SK-N-SH (cell line): Measurements from ENCODE around the gene PSTPIP2. TPM values are rescaled to one million over a fixed set of nuclear protein-coding genes. Genes with fewer than 3 reads are reported as not detected.

Source experiments
- CTCF ChIA-PET: fragments of 300-600, 350-600 bp; formaldehyde crosslinking; extraction: SDS; loops from one replicate; lab custom pipeline; 2021; lab: Yijun Ruan, JAX
- POLR2A ChIA-PET: fragments of 350-600 bp; sonication (Branson Sonifier 250); formaldehyde crosslinking; extraction: SDS; loops from one replicate; lab custom pipeline; 2020; ENCODE audit warnings: antibody characterized with exemption, inconsistent platforms; lab: Yijun Ruan, JAX
- DNase-seq: peaks from one replicate; pipeline ENCODE4 v3.0.0; 2012
- H2AFZ ChIP-seq: fragments of 200-600 bp; sonication (generic); 2 replicates; pipeline ENCODE4 v1.8.1; 2016; ENCODE audit warnings: antibody characterized with exemption, mild to moderate bottlenecking, low read depth
- H3F3A ChIP-seq: fragments of 200-600 bp; sonication (generic); replicated peaks from 2 replicates; pipeline ENCODE3; 2016; ENCODE audit warnings: antibody characterized with exemption, mild to moderate bottlenecking; ENCODE audit not compliant: insufficient read depth
- H3K27ac ChIP-seq, 2 experiments: fragments of 200-500 bp in 1 of 2; fragments of 200-600 bp in 1 of 2; sonication (Bioruptor generic) in 1 of 2; sonication (generic), shearing (Covaris generic) in 1 of 2; 2 replicates each; pipeline versions ENCODE4 v1.5.1 to v1.6.1; 2014 to 2016; ENCODE audit warnings: low read depth in 2 of 2, inconsistent platforms in 1 of 2, low read length in 1 of 2, mild to moderate bottlenecking in 1 of 2, mixed read lengths in 1 of 2
- H3K27me3 ChIP-seq: fragments of 200-600 bp; sonication (generic), shearing (Covaris generic); 2 replicates; pipeline ENCODE4 v1.6.1; 2016; ENCODE audit warnings: mixed run types; ENCODE audit not compliant: insufficient read depth
- H3K36me3 ChIP-seq, 2 experiments: fragments of 200-500 bp in 1 of 2; fragments of 200-600 bp in 1 of 2; sonication (Bioruptor generic) in 1 of 2; sonication (generic) in 1 of 2; replicated peaks in 1 of 2; 2 replicates each; pipeline versions ENCODE3 to v1.5.1; 2014 to 2016; ENCODE audit warnings: low read length in 1 of 2, mild to moderate bottlenecking in 1 of 2; ENCODE audit not compliant: insufficient read depth in 2 of 2, control insufficient read depth in 1 of 2
- H3K4me1 ChIP-seq, 2 experiments: fragments of 200-500 bp in 1 of 2; fragments of 200-600 bp in 1 of 2; sonication (Bioruptor generic) in 1 of 2; sonication (generic), shearing (Covaris generic) in 1 of 2; 2 replicates each; pipeline versions ENCODE4 v1.5.1 to v1.6.1; 2014 to 2016; ENCODE audit warnings: low read depth in 1 of 2, low read length in 1 of 2, mixed run types in 1 of 2; ENCODE audit not compliant: insufficient read depth in 2 of 2, control insufficient read depth in 1 of 2
- H3K4me2 ChIP-seq: fragments of 200-600 bp; sonication (generic), shearing (Covaris generic); 2 replicates; pipeline ENCODE4 v1.6.1; 2017; ENCODE audit warnings: mixed run types
- H3K4me3 ChIP-seq, 2 experiments: fragments of 200-500 bp in 1 of 2; fragments of 200-600 bp in 1 of 2; sonication (Bioruptor generic) in 1 of 2; sonication (generic), shearing (Covaris generic) in 1 of 2; 2 replicates each; pipeline versions ENCODE4 v1.5.1 to v1.8.1; 2014 to 2016; ENCODE audit warnings: low read depth in 2 of 2, inconsistent platforms in 1 of 2, low read length in 1 of 2, mild to moderate bottlenecking in 1 of 2, mixed read lengths in 1 of 2, moderate library complexity in 1 of 2
- H3K79me2 ChIP-seq: fragments of 200-600 bp; sonication (generic); 2 replicates; pipeline ENCODE4 v1.8.1; 2017; ENCODE audit warnings: mild to moderate bottlenecking; ENCODE audit not compliant: insufficient read depth
- H3K9ac ChIP-seq: fragments of 200-600 bp; sonication (generic); 2 replicates; pipeline ENCODE4 v1.6.1; 2017; ENCODE audit warnings: mixed run types
- H3K9me2 ChIP-seq: fragments of 200-600 bp; sonication (generic); 2 replicates; pipeline ENCODE4 v1.6.1; 2017; ENCODE audit warnings: mixed run types
- H3K9me3 ChIP-seq: fragments of 200-600 bp; sonication (generic); 2 replicates; pipeline ENCODE4 v1.6.1; 2017; ENCODE audit warnings: mixed run types, mild to moderate bottlenecking, moderate library complexity
- H4K20me1 ChIP-seq: fragments of 200-600 bp; sonication (generic); 2 replicates; pipeline ENCODE4 v1.6.1; 2017; ENCODE audit warnings: mild to moderate bottlenecking, mixed run types; ENCODE audit not compliant: insufficient read depth
- CTCF ChIP-seq: fragments of 200-600 bp; sonication (generic); IDR thresholded peaks from 2 replicates; pipeline ENCODE4 v1.6.1; 2017; ENCODE audit warnings: antibody characterized with exemption, mild to moderate bottlenecking, moderate library complexity
- ELF1 ChIP-seq: IDR thresholded peaks from 2 replicates; pipeline ENCODE4 v1.4.0; 2012
- FOSL2 ChIP-seq: IDR thresholded peaks from 2 replicates; pipeline ENCODE4 v1.4.0; 2012; ENCODE audit warnings: low read depth, mild to moderate bottlenecking, moderate library complexity, borderline replicate concordance
- FOXJ3 ChIP-seq: sonication (generic); formaldehyde crosslinking; IDR thresholded peaks from 2 replicates; pipeline ENCODE4 v1.5.1; 2020; ENCODE audit warnings: mild to moderate bottlenecking, missing genetic modification reagents
- GABPA ChIP-seq: IDR thresholded peaks from 2 replicates; pipeline ENCODE4 v1.4.0; 2012; ENCODE audit warnings: low read depth, mild to moderate bottlenecking
- GATA2 ChIP-seq: sonication (generic); formaldehyde crosslinking; IDR thresholded peaks from 2 replicates; pipeline ENCODE4 v1.5.0; 2020; ENCODE audit warnings: mild to moderate bottlenecking, missing genetic modification reagents
- IRF3 ChIP-seq: fragments of 150-350 bp; IDR thresholded peaks from 2 replicates; pipeline ENCODE4 v1.6.1; 2016; ENCODE audit warnings: mild to moderate bottlenecking, low read depth, low read length
- MXI1 ChIP-seq: IDR thresholded peaks from 2 replicates; pipeline ENCODE4 v1.6.1; 2012; ENCODE audit warnings: mild to moderate bottlenecking, low read depth, low read length, improper control_type of control experiment
- NFIC ChIP-seq: IDR thresholded peaks from 2 replicates; pipeline ENCODE4 v1.4.0; 2012; ENCODE audit warnings: borderline replicate concordance
- POLR2AphosphoS5 ChIP-seq: IDR thresholded peaks from 2 replicates; pipeline ENCODE4 v1.6.1; 2012; ENCODE audit warnings: low read depth, low read length
- REST ChIP-seq: IDR thresholded peaks from 2 replicates; pipeline ENCODE4 v1.6.1; 2012; ENCODE audit warnings: mild to moderate bottlenecking, low read depth, low read length, moderate library complexity
- SIN3A ChIP-seq: IDR thresholded peaks from 2 replicates; pipeline ENCODE4 v1.6.1; 2012; ENCODE audit warnings: low read depth, mild to moderate bottlenecking, low read length, moderate library complexity, borderline replicate concordance
- SMC3 ChIP-seq: IDR thresholded peaks from 2 replicates; pipeline ENCODE4 v1.6.1; 2012; ENCODE audit warnings: low read depth, low read length, improper control_type of control experiment
- TAF1 ChIP-seq: IDR thresholded peaks from 2 replicates; pipeline ENCODE4 v1.6.1; 2012; ENCODE audit warnings: low read depth, mild to moderate bottlenecking, low read length, moderate library complexity, borderline replicate concordance
- USF2 ChIP-seq: fragments of 150-350 bp; IDR thresholded peaks from 2 replicates; pipeline ENCODE4 v1.6.1; 2017; ENCODE audit warnings: antibody characterized with exemption, low read length, low read depth, borderline replicate concordance
- YY1 ChIP-seq: IDR thresholded peaks from 2 replicates; pipeline ENCODE4 v1.4.0; 2012; ENCODE audit warnings: low read depth, mild to moderate bottlenecking
- ZBTB33 ChIP-seq: IDR thresholded peaks from 2 replicates; pipeline ENCODE4 v1.4.0; 2012; ENCODE audit warnings: low read depth, borderline replicate concordance
- WGBS: methylation state at CpG from one replicate; pipeline ENCODE4 v1.1.6; 2017; ENCODE audit warnings: low lambda C conversion rate; 5-methylcytosine and 5-hydroxymethylcytosine counted together
- polyA plus RNA-seq, 3 experiments: library from polyadenylated mRNA; depleted of rRNA; stranded (reverse); fragments of >200 nt; gene quantifications; 2 replicates each; pipeline ENCODE4 v1.2.3, GENCODE V29; 2012
- TF ChIP-seq, protein P1 (sequence below): IDR thresholded peaks from 2 replicates; pipeline ENCODE4; 2012

Gene PSTPIP2
- polyA plus RNA-seq, 1 of the 3 experiments (the other 2 are of a cell fraction) = 9.5 TPM

GRCh38 chr18:46080156-46080555, 8.1 kb upstream of the PSTPIP2 start:
- Histone ChIP-seq H3K4me1 (no peaks in the 10 kb centered on the region; a peak in 1 of 4 replicates), H3K27me3 (no peaks in the 10 kb centered on the region), H4K20me1 (no peaks in the 10 kb centered on the region), H2AFZ (no peak overlapping the region), H3K79me2 (peaks cover 6% of the 10 kb centered on the region; the same call in 1 of the 2 replicates), H3K9me2 (no peaks in the 10 kb centered on the region), H3K9ac (no peak overlapping the region), H3F3A (peaks cover 13% of the 10 kb centered on the region), H3K9me3 (no peaks in the 10 kb centered on the region), H3K36me3 (peaks cover 40 to 73% of the 10 kb centered on the region in 2 experiments), H3K4me2 (no peak overlapping the region), H3K27ac (no peak overlapping the region), H3K4me3 (no peak overlapping the region)
- DNase-seq = no peak
- POLR2A ChIA-PET = no interaction called here
- WGBS = 100% methylated on average over 1 of the region's 1 CpG
- TF ChIP-seq SMC3 (no peak), POLR2AphosphoS5 (no peak), MXI1 (no peak), USF2 (no peak), YY1 (no peak), IRF3 (no peak), ELF1 (no peak), FOXJ3 (CRISPR knock-in tag) (no peak), GATA2 (no peak), NFIC (no peak), CTCF (no peak), GABPA (no peak), ZBTB33 (no peak), REST (no peak), FOSL2 (no peak), SIN3A (no peak), TAF1 (no peak)
- TF ChIP-seq, protein P1, sequence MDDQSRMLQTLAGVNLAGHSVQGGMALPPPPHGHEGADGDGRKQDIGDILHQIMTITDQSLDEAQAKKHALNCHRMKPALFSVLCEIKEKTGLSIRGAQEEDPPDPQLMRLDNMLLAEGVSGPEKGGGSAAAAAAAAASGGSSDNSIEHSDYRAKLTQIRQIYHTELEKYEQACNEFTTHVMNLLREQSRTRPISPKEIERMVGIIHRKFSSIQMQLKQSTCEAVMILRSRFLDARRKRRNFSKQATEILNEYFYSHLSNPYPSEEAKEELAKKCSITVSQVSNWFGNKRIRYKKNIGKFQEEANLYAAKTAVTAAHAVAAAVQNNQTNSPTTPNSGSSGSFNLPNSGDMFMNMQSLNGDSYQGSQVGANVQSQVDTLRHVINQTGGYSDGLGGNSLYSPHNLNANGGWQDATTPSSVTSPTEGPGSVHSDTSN = no peak
- CTCF ChIA-PET = interaction anchor here (1.4 kb wide), 1 partner anchor 11 kb away, joined by 4 read pairs; no protein-coding TSS in a partner anchor
